Vagina (tissue), 2 donors: ENCODE measurements around the gene NUCKS1.

Source experiments
- CTCF ChIP-seq, 3 experiments: fragments of 450-650 bp in 2 of 3; fragments of 200-600 bp in 1 of 3; sonication (generic) in 1 of 3; IDR thresholded peaks; one replicate each; pipeline ENCODE4 v1.5.1; 2017 to 2019; ENCODE audit warnings: antibody characterized with exemption in 3 of 3, mild to moderate bottlenecking in 2 of 3, moderate library complexity in 2 of 3
- POLR2A ChIP-seq, 2 donors: fragments of 450-650 bp; IDR thresholded peaks; one replicate each; pipeline ENCODE4 v1.6.1; 2017; ENCODE audit warnings: antibody characterized with exemption in 2 of 2, mild to moderate bottlenecking in 2 of 2, moderate library complexity in 2 of 2
- POLR2AphosphoS5 ChIP-seq, 2 donors: sonication (generic); formaldehyde crosslinking; IDR thresholded peaks; one replicate each; pipeline ENCODE4 v1.9.0; 2017; ENCODE audit warnings: antibody characterized with exemption in 2 of 2, mild to moderate bottlenecking in 2 of 2, low read depth in 1 of 2; ENCODE audit not compliant: insufficient read depth in 1 of 2

GRCh38 chr1:205678286-205679111 lies 71.5 kb downstream of the NUCKS1 start:
- no peak for TF ChIP-seq CTCF (IDR thresholded peaks at IDR 0.05)
- TF ChIP-seq POLR2A (IDR thresholded peaks at IDR 0.05) = no peak
- no peak for TF ChIP-seq POLR2AphosphoS5 (IDR thresholded peaks at IDR 0.05; ENCODE audit: insufficient read depth in 1 of 2, low read depth in 1 of 2)
